GM12878 (cell line): ENCODE results near the gene ZDHHC22. TPM values are rescaled to one million over a fixed set of nuclear protein-coding genes. Genes with fewer than 3 reads are reported as not detected.

ENCODE experiments used
- ATAC-seq: fragments of 200-7000 bp; cut with Tn5 transposase; 3 replicates; pipeline ENCODE4 v1.9.1; 2020; ENCODE audit warnings: mild to moderate bottlenecking, moderate library complexity
- BruUV-seq: library from RNA; stranded (reverse); fragments of 400-500 nt; replicated peaks from 2 replicates; lab custom pipeline; 2021; lab: Mats Ljungman, UMichigan
- CTCF ChIA-PET: fragments of 300-600 bp; sonication (Branson Sonifier 250); formaldehyde crosslinking; extraction: SDS; loops from one replicate; lab custom pipeline; 2021; ENCODE audit warnings: inconsistent platforms; lab: Yijun Ruan, JAX
- POLR2A ChIA-PET: fragments of 350-600 bp; formaldehyde crosslinking; extraction: SDS; loops from one replicate; lab custom pipeline; 2021; ENCODE audit warnings: inconsistent platforms; lab: Charles Lee
- RAD21 ChIA-PET: fragments of 300-600 bp; sonication (Branson Sonifier 250); formaldehyde crosslinking; loops from one replicate; lab custom pipeline; 2023; ENCODE audit warnings: antibody characterized with exemption; ENCODE audit not compliant: unreplicated experiment; lab: Charles Lee
- SMC1A ChIA-PET: fragments of 300-600 bp; sonication (Branson Sonifier 250); formaldehyde crosslinking; loops from one replicate; lab custom pipeline; 2023; ENCODE audit not compliant: unreplicated experiment, uncharacterized antibody; lab: Charles Lee
- DNase-seq: peaks from one replicate; pipeline ENCODE4 v3.0.0-alpha.2; 2011; ENCODE audit warnings: low read depth, low spot score
- FAIRE-seq: peaks from 3 replicates; lab custom pipeline; 2011; peaks lifted over from hg19 to GRCh38; lab: Jason Lieb, UNC
- H2AFZ ChIP-seq: 2 replicates; pipeline ENCODE4 v1.6.0; 2011; ENCODE audit warnings: low read depth, low read length, control low read depth; ENCODE audit not compliant: control insufficient read depth
- H3K27ac ChIP-seq: 2 replicates; pipeline ENCODE4 v1.5.1; 2011; ENCODE audit warnings: control low read depth; ENCODE audit not compliant: control insufficient read depth, insufficient read depth
- H3K27me3 ChIP-seq, 2 experiments: replicated peaks in 1 of 2; 2 replicates each; pipeline versions ENCODE4 v1.6.0 to v1.6.1; 2011; ENCODE audit warnings: low read length in 1 of 2; ENCODE audit not compliant: control insufficient read depth in 2 of 2, insufficient read depth in 2 of 2
- H3K36me3 ChIP-seq, 2 experiments: 2 replicates each; pipeline ENCODE4 v1.5.1; 2011; ENCODE audit warnings: low read length in 1 of 2; ENCODE audit not compliant: control insufficient read depth in 2 of 2, insufficient read depth in 2 of 2
- H3K4me1 ChIP-seq: 2 replicates; pipeline ENCODE4 v1.6.1; 2011; ENCODE audit warnings: mild to moderate bottlenecking, low read length, moderate library complexity, mixed read lengths; ENCODE audit not compliant: control insufficient read depth, insufficient read depth
- H3K4me2 ChIP-seq: 2 replicates; pipeline ENCODE4 v1.6.0; 2011; ENCODE audit warnings: control low read depth; ENCODE audit not compliant: control insufficient read depth, insufficient read depth
- H3K4me3 ChIP-seq: fragments of 200-600 bp; sonication (generic); 2 replicates; pipeline ENCODE4 v1.5.1; 2016
- H3K79me2 ChIP-seq: 2 replicates; pipeline ENCODE4 v1.6.0; 2011; ENCODE audit warnings: low read length; ENCODE audit not compliant: control insufficient read depth, insufficient read depth
- H3K9ac ChIP-seq: 2 replicates; pipeline ENCODE4 v1.8.0; 2011; ENCODE audit warnings: low read length, control low read depth, mixed read lengths; ENCODE audit not compliant: control insufficient read depth, insufficient read depth
- H3K9me3 ChIP-seq: replicated peaks from 3 replicates; pipeline ENCODE4 v1.5.1; 2011; ENCODE audit warnings: mild to moderate bottlenecking, low read length; ENCODE audit not compliant: control insufficient read depth, insufficient read depth
- H4K20me1 ChIP-seq: 2 replicates; pipeline ENCODE4 v1.6.0; 2011; ENCODE audit not compliant: control insufficient read depth, insufficient read depth
- BCL11A ChIP-seq: IDR thresholded peaks from 2 replicates; pipeline ENCODE4 v1.6.1; 2011; ENCODE audit warnings: low read depth, low read length
- BHLHE40 ChIP-seq, 2 experiments: fragments of 450-650 bp in 1 of 2; IDR thresholded peaks; 2 replicates each; pipeline ENCODE4 v1.6.1; 2011 to 2017; ENCODE audit warnings: low read depth in 2 of 2, borderline replicate concordance in 1 of 2, improper control_type of control experiment in 1 of 2, low read length in 1 of 2, mild to moderate bottlenecking in 1 of 2
- CTCF ChIP-seq, 3 experiments: IDR thresholded peaks in 2 of 3; conservative IDR thresholded peaks in 1 of 3; 2 replicates each; pipeline ENCODE4 v1.5.1; 2011; ENCODE audit warnings: low read depth in 3 of 3, low read length in 3 of 3, mild to moderate bottlenecking in 3 of 3, control low read depth in 2 of 3, moderate library complexity in 2 of 3, inconsistent platforms in 1 of 3, mixed read lengths in 1 of 3; ENCODE audit not compliant: control insufficient read depth in 2 of 3, insufficient read depth in 1 of 3; ENCODE audit errors: extremely low read depth in 1 of 3
- JUND ChIP-seq: IDR thresholded peaks from 2 replicates; pipeline ENCODE4 v1.6.1; 2012; ENCODE audit warnings: low read depth, mild to moderate bottlenecking, low read length, improper control_type of control experiment, moderate library complexity
- MEF2B ChIP-seq: fragments of 450-650 bp; IDR thresholded peaks from 2 replicates; pipeline ENCODE4 v1.6.1; 2018; ENCODE audit warnings: mild to moderate bottlenecking, moderate library complexity; ENCODE audit not compliant: partially characterized antibody, poor library complexity, severe bottlenecking
- NFYB ChIP-seq: IDR thresholded peaks from 2 replicates; pipeline ENCODE4 v1.6.1; 2011; ENCODE audit warnings: low read depth, mild to moderate bottlenecking, low read length, improper control_type of control experiment, moderate library complexity; ENCODE audit not compliant: insufficient read depth
- POU2F2 ChIP-seq: IDR thresholded peaks from 3 replicates; pipeline ENCODE4 v1.6.1; 2011; ENCODE audit warnings: low read depth, mild to moderate bottlenecking, low read length, borderline replicate concordance
- RAD21 ChIP-seq: IDR thresholded peaks from 2 replicates; pipeline ENCODE4 v1.6.1; 2011; ENCODE audit warnings: mild to moderate bottlenecking, low read depth, low read length, moderate library complexity; ENCODE audit not compliant: insufficient read depth
- RBBP5 ChIP-seq: fragments of 200-600 bp; sonication (generic); conservative IDR thresholded peaks from 2 replicates; pipeline ENCODE4 v1.6.1; 2016
- RFX5 ChIP-seq: IDR thresholded peaks from 2 replicates; pipeline ENCODE4 v1.6.1; 2011; ENCODE audit warnings: low read depth, low read length, improper control_type of control experiment
- SMARCA5 ChIP-seq: fragments of 450-650 bp; IDR thresholded peaks from 2 replicates; pipeline ENCODE4 v1.6.1; 2017; ENCODE audit warnings: mild to moderate bottlenecking
- SMC3 ChIP-seq: IDR thresholded peaks from 2 replicates; pipeline ENCODE4 v1.6.1; 2011; ENCODE audit warnings: low read length, improper control_type of control experiment, borderline replicate concordance
- SUZ12 ChIP-seq: fragments of 200-600 bp; sonication (generic); IDR thresholded peaks from one replicate; pipeline ENCODE4 v1.6.1; 2018; ENCODE audit warnings: antibody characterized with exemption, mild to moderate bottlenecking; ENCODE audit not compliant: unreplicated experiment
- TCF12 ChIP-seq: IDR thresholded peaks from 2 replicates; pipeline ENCODE4 v1.6.1; 2011; ENCODE audit warnings: low read depth, mild to moderate bottlenecking, low read length
- TCF3 ChIP-seq: IDR thresholded peaks from 2 replicates; pipeline ENCODE4 v1.6.1; 2012; ENCODE audit warnings: low read depth, mild to moderate bottlenecking, low read length, borderline replicate concordance; ENCODE audit not compliant: insufficient read depth
- ZNF274 ChIP-seq: IDR thresholded peaks from one replicate; pipeline ENCODE4 v1.8.0; 2011; ENCODE audit not compliant: insufficient read length, insufficient read depth
- WGBS: methylation state at CpG from one replicate; pipeline ENCODE4 v1.1.6; 2016; ENCODE audit warnings: low lambda C conversion rate; ENCODE audit not compliant: insufficient replicate concordance, insufficient coverage; ENCODE audit errors: missing lambda C conversion rate; 5-methylcytosine and 5-hydroxymethylcytosine counted together
- in situ Hi-C: fragments of 300-500 bp; cut with MboI; formaldehyde crosslinking; loops from 9 replicates; pipeline ENCODE4 v1.14.3; 2018; ENCODE audit warnings: mixed read lengths
- intact Hi-C: fragments of 100-400 bp; cut with micrococcal nuclease; formaldehyde crosslinking; loops from one replicate; pipeline ENCODE4 v1.14.2; 2022; ENCODE audit not compliant: unreplicated experiment
- polyA plus RNA-seq, 11 experiments: library from polyadenylated mRNA; depleted of rRNA in 4 of 11; unstranded in 6 of 11; stranded (reverse) in 5 of 11; fragments of >200 nt; fragmentation: Nextera tagmentation in 4 of 11; fragmentation: Illumina TruSeq in 1 of 11; extraction: Ambion mirVana in 4 of 11; extraction: Trizol in 1 of 11; gene quantifications; 1 replicate in 1 of 11; 2 replicates in 10 of 11; pipeline versions ENCODE4 v1.2.1 to v1.2.3, GENCODE V29; 2011 to 2016; ENCODE audit warnings: inconsistent platforms in 2 of 11, missing spikeins in 2 of 11, low read depth in 1 of 11
- total RNA-seq, 4 experiments: library from RNA; depleted of rRNA in 3 of 4; stranded (reverse); fragments of >200 nt in 3 of 4; fragmentation: Illumina TruSeq in 1 of 4; extraction: Trizol in 1 of 4; gene quantifications; 2 replicates each; pipeline versions ENCODE4 v1.2.1 to v1.2.3, GENCODE V29; 2013 to 2021

ZDHHC22 gene
- total and polyA plus RNA-seq, 10 of the 15 experiments (the other 5 are each of a cell fraction or from before 2014, with no cell fraction given): 0.06 TPM; not detected in 9

- RAD21 ChIA-PET: interaction anchor here (1.0 to 2.0 kb wide), 2 partner anchors 74 to 176 kb away, joined by 3 to 5 read pairs; no protein-coding TSS in a partner anchor
- no TSS peak for BruUV-seq
- WGBS: 11% methylated on average over 41 of the region's 52 CpGs
- Histone ChIP-seq H3K27ac (no peak overlapping the region), H3K4me1 (no peaks in the 10 kb centered on the region), H3K27me3 (peaks cover 19 to 21% of the 10 kb centered on the region in 2 experiments)
- SMC1A ChIA-PET: interaction anchor here (1.3 kb wide), 1 partner anchor 10 kb away, joined by 3 read pairs; no protein-coding TSS in a partner anchor
- in situ Hi-C loops: no loop called here
- FAIRE-seq: no peak
- TF ChIP-seq POU2F2 (no peak), NFYB (no peak), CTCF (IDR thresholded peaks at IDR 0.05 in 2 of 3, conservative IDR thresholded peaks at IDR 0.05 in 1 of 3; ENCODE audit: control insufficient read depth in 2 of 3, extremely low read depth in 1 of 3, insufficient read depth in 1 of 3, low read depth in 3 of 3, low read length in 3 of 3) (peak; percentile 35 to 63 (median 44); a peak in 5 of 6 replicates), BCL11A (no peak), BHLHE40 (IDR thresholded peaks at IDR 0.05; ENCODE audit: borderline replicate concordance in 1 of 2, low read depth in 2 of 2, low read length in 1 of 2) (peak in 1 of 2 experiments; percentile 72; a peak in 2 of 4 replicates), RBBP5 (no peak), RAD21 (peak; percentile 28; the same call in 1 of the 2 replicates), SMARCA5 (no peak), JUND (no peak), MEF2B (no peak), TCF3 (no peak), SMC3 (peak; percentile 6; the same call in 1 of the 2 replicates), RFX5 (no peak), ZNF274 (no peak), SUZ12 (no peak), TCF12 (no peak)
- TF ChIP-seq, all 136 proteins: peak for 4
- ChIA-PET CTCF (interaction anchor here (1.0 to 4.9 kb wide), 4 partner anchors 11 to 176 kb away, joined by 3 to 37 read pairs (median 4); no protein-coding TSS in a partner anchor), POLR2A (no interaction called here)
- no peaks in the 10 kb centered on the region for H3K36me3 ChIP-seq
- DNase-seq: no peak
- no peak overlapping the region for H3K9ac ChIP-seq
- no peaks in the 10 kb centered on the region for H3K79me2 ChIP-seq
- ATAC-seq: peak; percentile 85
- no peaks in the 10 kb centered on the region for H3K9me3 ChIP-seq
- H3K4me2 ChIP-seq: no peak overlapping the region; the same call in 1 of the 2 replicates
- no peaks in the 10 kb centered on the region for H4K20me1 ChIP-seq
- H2AFZ ChIP-seq: no peak overlapping the region
- intact Hi-C loops: no loop called here
- H3K4me3 ChIP-seq: no peak overlapping the region
These were observed 1.8 kb downstream of the ZDHHC22 start for GRCh38 chr14:77139540-77140358.
